Skin epidermis (tissue), 12 donors: ENCODE measurements around the gene UBE2H.
"Not testable (repeated sequence)": the region's sequence is repeated elsewhere in the genome, so short reads cannot be mapped to it uniquely, and the experiment has no call there.

Experiments
- H3K27ac ChIP-seq, 21 experiments: fragments of 200-600 bp; sonication (generic) in 11 of 21; one replicate each; pipeline ENCODE4 v1.5.0; 2020; ENCODE audit warnings: mild to moderate bottlenecking in 3 of 21, inconsistent platforms in 2 of 21, moderate library complexity in 2 of 21
- H3K4me3 ChIP-seq, 7 experiments: fragments of 200-600 bp; sonication (generic) in 2 of 7; one replicate each; pipeline ENCODE4 v1.5.0; 2020; ENCODE audit warnings: inconsistent platforms in 2 of 7, mild to moderate bottlenecking in 2 of 7, moderate library complexity in 1 of 7

Gene UBE2H

GRCh38 chr7:129952653-129953560 lies at the start of gene UBE2H:
TSS of gene UBE2H (minus strand) at chr7:129952960. CDS start at chr7:129952555, 405 bp downstream.
- Histone ChIP-seq H3K27ac (peak within 1 kb of the TSS; percentile 58 to 99 (median 94)), H3K4me3 (peak within 1 kb of the TSS; percentile 71 to 96 (median 90))

DNA sequence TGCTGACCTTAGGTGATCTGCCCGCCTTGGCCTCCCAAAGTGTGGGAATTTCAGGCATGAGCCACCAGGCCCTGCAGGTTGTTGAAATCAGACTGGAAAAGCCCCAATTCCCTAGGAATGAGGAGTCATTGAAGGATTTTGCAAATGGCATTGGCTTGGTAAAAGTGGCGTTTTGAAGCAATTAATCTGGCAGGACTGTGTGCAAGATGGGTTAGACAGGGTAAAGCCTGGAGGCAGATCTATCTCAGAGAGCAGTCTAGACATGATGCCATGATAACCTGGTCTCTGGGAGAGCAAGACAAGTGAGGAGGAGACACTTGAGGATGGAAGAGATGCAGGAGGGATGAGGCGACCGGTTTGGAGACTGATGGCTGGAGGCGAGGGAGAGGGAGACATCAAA lies 45.7 kb upstream of the UBE2H start:
- Histone ChIP-seq H3K4me3 (no peak overlapping the region), H3K27ac (no peak overlapping the region)

DNA sequence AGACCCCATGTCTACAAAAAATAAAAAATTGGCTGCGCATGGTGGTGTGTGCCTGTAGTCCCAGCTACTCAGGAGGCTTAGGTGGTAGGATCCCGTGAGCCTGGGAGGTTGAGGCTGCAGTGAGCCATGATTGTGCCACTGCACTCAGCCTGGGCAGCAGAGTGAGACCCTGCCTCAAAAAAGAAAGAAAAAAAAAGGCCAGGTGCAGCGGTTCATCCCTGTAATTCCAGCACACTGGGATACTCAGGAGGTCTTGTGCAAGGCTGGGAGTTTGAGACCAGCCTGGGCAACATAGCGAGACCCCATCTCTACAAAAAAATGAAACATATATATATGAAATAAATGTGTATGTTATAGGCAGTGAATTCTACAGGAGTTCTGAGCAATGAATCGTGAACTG lies 44.5 kb upstream of the UBE2H start:
- H3K4me3 ChIP-seq = no peak overlapping the region
- no peak overlapping the region for H3K27ac ChIP-seq

GRCh38 chr7:129993275-129993674 lies 40.5 kb upstream of the UBE2H start:
- H3K27ac ChIP-seq = no peak overlapping the region
- H3K4me3 ChIP-seq = no peak overlapping the region

DNA sequence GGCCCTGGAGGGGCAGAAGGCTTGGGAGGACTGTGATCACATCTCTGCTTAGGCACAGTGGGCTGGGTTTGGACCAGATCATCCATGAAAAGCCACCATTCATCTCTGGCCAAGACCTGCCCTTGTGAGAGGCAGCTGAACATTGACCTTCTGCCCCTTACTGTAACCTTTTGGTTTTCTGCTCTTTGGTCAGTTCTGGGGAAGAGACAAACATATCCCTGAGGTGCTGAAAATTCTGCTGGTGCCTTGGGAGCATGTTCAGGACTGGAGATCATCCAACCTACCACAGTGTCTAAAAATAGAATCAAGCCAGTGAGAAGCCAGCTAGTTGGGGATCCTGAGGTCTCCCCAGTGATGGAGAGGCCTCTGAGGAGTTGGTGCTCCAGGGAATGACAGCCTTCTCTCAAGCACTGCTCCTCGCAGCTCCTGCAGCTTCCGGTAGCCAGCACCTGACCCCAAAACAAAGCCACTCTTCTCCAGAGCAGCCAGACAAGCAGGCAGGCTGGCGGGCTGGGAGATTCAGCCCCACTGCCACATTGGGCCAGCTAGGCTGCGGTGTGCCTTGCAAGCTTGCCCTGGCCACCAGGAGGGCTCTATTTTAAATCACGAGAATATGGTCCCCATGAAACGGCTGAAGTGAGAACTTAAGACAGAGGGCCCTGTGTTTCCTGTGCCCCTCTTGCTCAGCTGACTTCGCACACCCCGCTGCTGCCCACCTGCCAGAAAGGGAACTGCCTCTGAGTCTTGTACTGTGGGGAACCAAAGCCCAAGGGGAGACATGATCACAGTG lies 37.8 kb upstream of the UBE2H start:
- peak overlapping the region in 1 of 21 experiments; percentile 9 for H3K27ac ChIP-seq
- H3K4me3 ChIP-seq = no peak overlapping the region

DNA sequence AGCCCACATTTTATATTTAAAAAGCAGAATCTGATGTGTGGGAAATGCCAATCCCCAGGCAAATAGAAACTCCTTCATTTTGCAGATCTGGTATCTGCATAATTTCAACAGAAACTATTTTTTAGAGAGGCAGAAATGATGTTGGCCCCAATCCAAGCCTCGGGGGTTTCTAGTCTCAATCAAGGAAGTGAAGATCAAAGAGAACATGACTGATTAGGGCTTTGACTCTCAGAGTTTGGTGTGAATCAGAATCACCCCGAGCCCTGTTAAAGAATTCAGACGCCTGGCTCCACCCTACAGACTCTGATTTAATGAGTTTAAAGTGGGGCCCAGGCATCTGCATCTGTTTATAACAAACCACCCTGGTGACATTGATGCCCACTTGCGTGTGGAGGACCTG lies 36.7 kb upstream of the UBE2H start:
- Histone ChIP-seq H3K27ac (no peak overlapping the region), H3K4me3 (no peak overlapping the region)

- Histone ChIP-seq H3K4me3 (no peak overlapping the region), H3K27ac (no peak overlapping the region)
Measured at GRCh38 chr7:129986600-129986999, 33.8 kb upstream of the UBE2H start.

DNA sequence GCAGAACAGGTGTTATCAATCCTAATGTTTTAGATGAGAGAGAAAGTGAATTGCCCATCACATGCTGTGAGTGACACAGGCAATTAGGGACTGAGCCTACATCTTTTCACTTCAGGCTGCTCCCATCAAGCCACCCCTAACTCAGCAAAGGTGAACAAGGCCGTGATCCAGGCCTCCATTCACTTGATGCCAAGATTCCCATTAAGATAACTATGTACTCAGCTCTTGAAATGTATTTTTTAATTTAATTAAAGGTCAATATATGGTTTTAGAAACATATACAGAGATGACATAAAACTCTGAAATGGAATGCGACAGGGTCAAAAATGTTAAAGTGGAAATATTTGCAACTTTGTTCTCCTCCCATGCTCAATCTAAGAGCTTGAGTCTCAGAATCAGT lies 27.9 kb upstream of the UBE2H start:
- no peak overlapping the region for H3K27ac ChIP-seq
- no peak overlapping the region for H3K4me3 ChIP-seq

DNA sequence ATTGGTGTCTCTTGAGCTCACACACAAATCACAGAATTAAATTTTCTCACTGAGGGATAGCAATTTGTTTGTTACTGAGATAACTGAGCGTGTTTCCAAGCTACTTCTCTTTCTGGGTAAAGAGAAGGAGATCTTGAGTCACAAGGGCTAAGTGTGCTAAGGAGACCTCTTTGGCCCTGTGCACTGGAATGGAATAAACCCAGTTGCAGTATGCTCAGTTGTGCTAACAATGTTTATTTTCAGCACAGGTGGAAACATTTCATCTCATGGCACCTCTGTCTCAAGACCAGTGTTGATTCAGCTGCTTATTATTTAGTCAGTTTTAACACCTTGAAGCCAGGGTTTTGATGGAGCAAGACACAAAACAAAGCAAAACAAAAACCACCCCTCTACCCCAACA lies 22.5 kb upstream of the UBE2H start:
- Histone ChIP-seq H3K4me3 (no peak overlapping the region), H3K27ac (no peak overlapping the region)

DNA sequence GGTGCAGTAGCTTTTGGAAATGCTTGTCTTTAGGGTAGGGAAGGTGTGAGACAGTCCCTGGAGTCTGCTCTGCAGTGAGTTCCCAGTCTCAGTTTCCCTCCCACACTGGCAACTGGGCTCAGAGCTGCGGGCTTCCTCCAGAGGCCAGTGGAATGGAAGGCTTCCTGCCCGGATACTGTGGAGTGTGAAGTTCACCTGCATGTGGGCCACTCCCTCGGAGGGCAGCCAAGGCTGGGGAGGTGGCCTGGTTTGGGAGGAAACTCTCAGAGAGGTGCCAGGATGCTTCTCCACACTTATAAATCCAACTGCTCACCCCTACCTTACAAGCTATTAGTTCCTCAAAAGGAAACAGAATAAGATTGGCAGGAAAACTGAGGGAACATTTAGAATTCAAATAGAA lies 18.1 kb upstream of the UBE2H start:
- peak overlapping the region in 16 of 21 experiments; percentile 4 to 82 (median 67) for H3K27ac ChIP-seq
- no peak overlapping the region for H3K4me3 ChIP-seq

DNA sequence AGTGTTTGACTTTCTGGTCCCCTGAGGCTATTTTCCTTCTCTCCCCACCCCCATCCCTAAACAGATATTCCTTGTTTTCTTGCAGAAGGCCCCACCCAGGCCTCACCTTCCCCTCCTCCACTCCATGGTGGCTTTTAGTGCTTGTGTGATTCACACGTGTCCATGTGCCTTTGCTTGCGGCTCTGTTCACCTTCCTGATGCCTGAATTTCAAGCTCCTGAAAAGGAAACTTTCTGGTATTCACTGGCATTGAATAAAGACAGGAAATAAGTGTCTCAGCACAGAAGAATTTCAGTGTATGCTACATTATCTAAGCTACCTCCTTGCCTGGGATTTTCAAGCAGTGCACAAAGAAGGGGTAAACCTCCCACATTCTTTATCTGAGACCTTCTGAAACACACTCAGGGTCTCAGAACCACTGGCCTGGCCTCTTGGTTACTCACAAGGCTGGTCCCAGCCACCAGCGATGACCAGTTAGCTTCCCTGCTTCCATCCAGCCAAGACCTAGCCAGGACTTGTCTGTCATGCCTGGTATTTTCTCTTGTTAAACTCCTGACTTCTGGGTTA lies 17.2 kb upstream of the UBE2H start:
- Histone ChIP-seq H3K4me3 (no peak overlapping the region), H3K27ac (peak overlapping the region in 19 of 21 experiments; percentile 4 to 82 (median 67))

DNA sequence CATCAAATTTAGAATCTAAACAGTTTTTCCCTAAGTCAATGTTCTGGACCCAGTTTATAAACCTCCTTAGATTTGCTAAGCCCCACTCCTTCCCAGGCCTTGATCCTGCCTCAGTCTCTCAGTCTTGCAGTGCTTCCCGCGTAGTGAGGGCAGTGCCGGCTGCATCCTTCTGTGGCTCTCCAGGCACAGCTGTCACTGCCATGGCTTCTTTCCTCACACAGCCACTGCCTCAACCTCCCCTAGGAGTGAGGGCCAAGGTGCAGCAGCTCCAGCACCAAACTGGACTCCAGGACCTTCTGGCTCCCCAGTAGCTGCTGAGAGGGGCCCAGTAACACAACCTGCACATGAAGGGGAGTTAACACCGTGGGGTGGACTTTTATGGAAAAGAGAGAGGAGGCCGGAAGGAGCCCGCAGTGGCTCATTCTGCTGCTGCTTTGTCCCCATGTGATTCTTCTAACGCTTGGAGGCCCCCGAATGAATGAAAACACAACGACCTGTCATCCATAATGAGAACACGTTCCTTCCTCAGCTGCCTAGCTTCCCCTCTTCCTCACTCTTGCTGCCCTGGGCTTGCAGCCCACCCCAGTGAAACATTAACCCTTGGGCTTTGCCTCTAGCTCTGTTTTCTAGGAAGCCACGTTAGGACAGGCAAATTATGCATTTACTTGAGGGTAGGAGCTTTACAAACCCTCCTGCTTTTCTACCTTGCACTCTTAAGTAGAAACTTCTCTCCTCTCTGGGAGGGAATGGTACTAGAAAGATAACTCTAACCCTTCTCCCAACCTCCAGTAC lies 16.0 kb upstream of the UBE2H start:
- no peak overlapping the region for H3K4me3 ChIP-seq
- peak overlapping the region in 6 of 21 experiments; percentile 25 to 82 (median 72) for H3K27ac ChIP-seq

GRCh38 chr7:129960204-129960475 lies 7.4 kb upstream of the UBE2H start:
- not testable (repeated sequence) for H3K27ac ChIP-seq, H3K4me3 ChIP-seq

DNA sequence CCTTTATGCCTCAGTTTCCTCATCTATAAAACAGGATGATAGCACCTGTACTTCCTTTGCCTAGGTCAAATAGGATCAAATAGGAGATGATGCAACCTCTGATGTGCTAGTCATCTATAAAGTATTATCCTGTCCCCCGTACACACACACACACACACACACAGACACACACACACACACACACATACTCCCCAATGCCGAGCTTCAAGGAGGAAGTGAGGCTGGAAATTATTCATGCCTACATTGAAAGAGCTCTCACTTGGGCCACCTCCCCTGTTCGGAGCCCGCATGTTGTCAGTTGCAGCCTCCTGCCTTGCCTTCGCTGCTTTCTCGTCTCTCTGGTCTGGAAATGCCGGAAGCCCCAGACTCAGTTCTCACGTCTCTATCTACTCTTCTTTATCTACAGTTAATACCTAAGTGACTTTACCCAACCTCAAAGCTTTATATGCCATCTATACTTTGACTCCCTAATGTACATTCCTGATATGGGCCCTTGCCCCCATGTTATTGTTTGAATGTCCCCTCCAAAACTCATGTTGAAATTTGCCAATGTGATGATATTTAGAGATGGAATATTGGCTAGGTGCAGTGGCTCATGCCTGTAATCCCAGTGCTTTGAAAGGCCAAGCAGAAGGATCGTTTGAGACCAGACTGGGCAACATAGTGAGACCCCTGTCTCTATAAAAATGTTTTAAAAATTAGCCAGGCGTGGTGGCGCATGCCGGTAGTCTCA lies 6.9 kb upstream of the UBE2H start:
- peak overlapping the region in 1 of 21 experiments; percentile 20 for H3K27ac ChIP-seq
- H3K4me3 ChIP-seq = no peak overlapping the region

GRCh38 chr7:129958643-129959470 lies 6.1 kb upstream of the UBE2H start:
- Histone ChIP-seq H3K4me3 (no peak overlapping the region), H3K27ac (peak overlapping the region in 12 of 21 experiments; percentile 2 to 70 (median 32))

- Histone ChIP-seq H3K27ac (peak overlapping the region in 3 of 21 experiments; percentile 6 to 26 (median 22)), H3K4me3 (no peak overlapping the region)
Measured at GRCh38 chr7:129955993-129956543, 3.3 kb upstream of the UBE2H start.

GRCh38 chr7:129952086-129952652 lies 591 bp downstream of the UBE2H start:
- peak overlapping the region; percentile 58 to 99 (median 94) for H3K27ac ChIP-seq
- H3K4me3 ChIP-seq = peak overlapping the region; percentile 71 to 96 (median 90)
